ENCODE results near the gene SYTL3. TPM values are rescaled to one million over a fixed set of nuclear protein-coding genes. Genes with fewer than 3 reads are reported as not detected.

SYTL3 gene
- total and polyA plus RNA-seq, 9 of the 15 experiments (the other 6 are each of a cell fraction or from before 2014, with no cell fraction given), result 0.04 to 0.46 (median 0.17) TPM; not detected in 1

DNA sequence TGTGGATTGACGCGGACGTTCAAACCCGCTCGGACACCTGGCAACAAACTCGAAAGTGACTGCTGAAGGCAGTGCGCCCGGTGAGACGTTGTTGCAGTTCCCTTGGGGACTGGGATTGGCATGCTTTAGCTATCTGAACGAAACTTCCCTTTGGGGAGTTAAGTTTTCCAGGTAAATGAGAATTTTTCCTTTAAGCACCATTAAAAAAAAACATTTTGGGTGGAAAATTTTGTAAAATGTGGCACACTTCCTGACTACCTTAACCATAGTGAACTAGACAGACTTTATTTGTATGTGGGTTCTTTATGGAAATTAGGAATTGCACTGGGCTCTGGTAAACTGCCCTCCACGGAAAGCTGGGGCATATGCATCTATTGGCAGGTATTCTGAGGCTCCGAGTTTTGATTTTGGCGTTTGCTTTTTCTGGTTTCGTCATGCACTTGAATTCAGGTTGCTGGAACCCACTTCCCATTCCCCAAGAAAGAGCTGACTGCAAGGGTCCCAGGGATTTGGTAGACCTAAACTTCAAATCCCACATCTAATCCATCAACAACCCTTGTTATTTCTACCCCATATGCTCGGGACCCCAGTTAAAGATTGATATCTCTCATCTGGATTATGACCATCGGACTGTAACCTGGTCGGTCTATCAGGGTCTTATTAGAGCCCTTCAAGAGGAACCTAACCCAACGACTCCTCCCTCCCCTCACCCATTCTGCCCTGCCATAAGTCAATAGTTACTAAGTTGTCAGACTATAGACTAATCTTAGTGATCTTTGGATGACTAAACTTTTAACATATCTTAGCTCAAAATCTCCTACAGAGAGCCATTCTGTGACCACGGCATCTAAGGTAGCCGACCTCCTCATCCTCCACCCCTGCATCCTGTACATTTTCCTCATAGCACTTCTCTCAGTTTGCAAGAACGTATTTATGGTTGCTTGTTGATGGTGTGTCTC, 4.5 kb upstream of the SYTL3 start:
- Histone ChIP-seq H3K79me2 (ENCODE audit: control insufficient read depth, insufficient read depth, low read length) (peaks cover 39% of the 10 kb centered on the region), H3K9ac (ENCODE audit: insufficient read depth in 1 of 2, low read depth in 2 of 2, low read length in 2 of 2) (peak overlapping the region; percentile 93 to 99), H3K27me3 (ENCODE audit: control insufficient read depth in 2 of 2, insufficient read depth in 2 of 2, low read length in 2 of 2) (peaks cover 8 to 15% of the 10 kb centered on the region in 2 experiments; a peak in 3 of 5 replicates), H3K4me2 (ENCODE audit: insufficient read depth, low read length) (peak overlapping the region; percentile 86), H3K9me1 (ENCODE audit: control insufficient read depth, insufficient read depth, low read length) (no peaks in the 10 kb centered on the region), H3K4me1 (replicated peaks in 1 of 2; ENCODE audit: control insufficient read depth in 2 of 2, insufficient read depth in 2 of 2, low read length in 2 of 2) (peaks cover 19 to 22% of the 10 kb centered on the region in 2 experiments; a peak in 4 of 5 replicates), H3K36me3 (ENCODE audit: control insufficient read depth, insufficient read depth, low read length) (peaks cover 22% of the 10 kb centered on the region; the same call in 2 of the 3 replicates), H3K27ac (ENCODE audit: extremely low read depth, low read depth, low read length) (peak overlapping the region; percentile 8; the same call in 1 of the 3 replicates), H3K9me3 (replicated peaks; ENCODE audit: control insufficient read depth, insufficient read depth, low read depth, low read length) (no peaks in the 10 kb centered on the region), H3K4me3 (peak overlapping the region; percentile 93), H4K20me1 (replicated peaks; ENCODE audit: control insufficient read depth, insufficient read depth, low read length) (no peaks in the 10 kb centered on the region; the same call in 1 of the 2 replicates), H2AFZ (ENCODE audit: low read depth, low read length) (peak overlapping the region; percentile 96)
- TF ChIP-seq ZBTB17 (CRISPR knock-in tag; IDR thresholded peaks at IDR 0.05) (no peak), ZNF444 (CRISPR knock-in tag; IDR thresholded peaks at IDR 0.05) (no peak), JUN (IDR thresholded peaks at IDR 0.05; ENCODE audit: borderline replicate concordance, low read depth, low read length) (peak; percentile 19; the same call in 1 of the 2 replicates), JUN (CRISPR knock-in tag; IDR thresholded peaks at IDR 0.05; ENCODE audit: borderline replicate concordance) (no peak)
- TF ChIP-seq, protein P1, sequence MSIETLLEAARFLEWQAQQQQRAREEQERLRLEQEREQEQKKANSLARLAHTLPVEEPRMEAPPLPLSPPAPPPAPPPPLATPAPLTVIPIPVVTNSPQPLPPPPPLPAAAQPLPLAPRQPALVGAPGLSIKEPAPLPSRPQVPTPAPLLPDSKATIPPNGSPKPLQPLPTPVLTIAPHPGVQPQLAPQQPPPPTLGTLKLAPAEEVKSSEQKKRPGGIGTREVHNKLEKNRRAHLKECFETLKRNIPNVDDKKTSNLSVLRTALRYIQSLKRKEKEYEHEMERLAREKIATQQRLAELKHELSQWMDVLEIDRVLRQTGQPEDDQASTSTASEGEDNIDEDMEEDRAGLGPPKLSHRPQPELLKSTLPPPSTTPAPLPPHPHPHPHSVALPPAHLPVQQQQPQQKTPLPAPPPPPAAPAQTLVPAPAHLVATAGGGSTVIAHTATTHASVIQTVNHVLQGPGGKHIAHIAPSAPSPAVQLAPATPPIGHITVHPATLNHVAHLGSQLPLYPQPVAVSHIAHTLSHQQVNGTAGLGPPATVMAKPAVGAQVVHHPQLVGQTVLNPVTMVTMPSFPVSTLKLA (conservative IDR thresholded peaks at IDR 0.05), result 0 out of 4 replicates have a peak, but pooled peaks have one; percentile 4 to 38
- in situ Hi-C loops (cut with MboI) (no loop called here), intact Hi-C loops (cut with micrococcal nuclease) (no loop called here)
- DNase-seq (ENCODE audit: extremely low read depth in 1 of 4, low spot score in 3 of 4), result no peak
- 7% methylated on average over 21 of the region's 21 CpGs for WGBS (ENCODE audit: insufficient coverage, low coverage, missing lambda C conversion rate)
- TSS peak; percentile 57 for BruUV-seq (replicated peaks)
- FAIRE-seq, result no peak
- ChIA-PET POLR2A (interaction anchor here (0.6 to 1.9 kb wide), 11 partner anchors 8 to 1047 kb away, joined by 3 to 7 read pairs (median 3); no protein-coding TSS in a partner anchor), CTCF (ENCODE audit: low intra/inter-chr PET ratio) (interaction anchor here (0.6 kb wide), 1 partner anchor 20 kb away, joined by 4 read pairs; no protein-coding TSS in a partner anchor)
- ATAC-seq, result no peak

Measured in K562 (cell line).